HG03039 (cell line): ENCODE data around the gene SPATC1L.

Experiments used
- ATAC-seq: cut with Tn5 transposase; IDR thresholded peaks from one replicate; pipeline ENCODE4 v1.9.1; 2021; ENCODE audit warnings: mild to moderate bottlenecking, moderate library complexity; ENCODE audit not compliant: unreplicated experiment

Gene SPATC1L

GRCh38 chr21:46165098-46165497 is 19.2 kb downstream of the SPATC1L start:
- ATAC-seq: no peak

- ATAC-seq: no peak
These were observed 20.9 kb downstream of the SPATC1L start for GRCh38 chr21:46163380-46163779.

- ATAC-seq: no peak
These were observed 22.3 kb downstream of the SPATC1L start for GRCh38 chr21:46161633-46162592.

GRCh38 chr21:46160907-46161632 is 23.2 kb downstream of the SPATC1L start:
- no peak for ATAC-seq

- ATAC-seq: no peak
These were observed 23.7 kb downstream of the SPATC1L start for GRCh38 chr21:46160657-46160906.

GRCh38 chr21:46159841-46160656 is 24.2 kb downstream of the SPATC1L start:
- ATAC-seq: no peak

- ATAC-seq: no peak
These were observed 24.9 kb downstream of the SPATC1L start for GRCh38 chr21:46159390-46159789.

GRCh38 chr21:46158666-46159300 is 25.5 kb downstream of the SPATC1L start:
- no peak for ATAC-seq

GRCh38 chr21:46157987-46158451 is 26.2 kb downstream of the SPATC1L start:
- no peak for ATAC-seq

- ATAC-seq: no peak
These were observed 26.8 kb downstream of the SPATC1L start for GRCh38 chr21:46157396-46157986.

- no peak for ATAC-seq
These were observed 27.6 kb downstream of the SPATC1L start for GRCh38 chr21:46156678-46157077.

- ATAC-seq: no peak
These were observed 27.9 kb downstream of the SPATC1L start for GRCh38 chr21:46156378-46156645.

- ATAC-seq: no peak
These were observed 28.5 kb downstream of the SPATC1L start, which contains the start of gene FTCD for GRCh38 chr21:46155514-46156377. TSS of gene FTCD (minus strand) at chr21:46155579. CDS start at chr21:46155523, 56 bp downstream.

GRCh38 chr21:46154955-46155513 is 29.2 kb downstream of the SPATC1L start:
- no peak for ATAC-seq

GRCh38 chr21:46154155-46154954 is 29.9 kb downstream of the SPATC1L start:
- ATAC-seq: no peak

GRCh38 chr21:46153247-46154154 is 30.8 kb downstream of the SPATC1L start:
- ATAC-seq: no peak

GRCh38 chr21:46152927-46153246 is 31.4 kb downstream of the SPATC1L start:
- no peak for ATAC-seq
